HFFc6 (cell line): ENCODE measurements around the gene MARCHF11. TPM values are rescaled to one million over a fixed set of nuclear protein-coding genes. Genes with fewer than 3 reads are reported as not detected.

Experiments
- DNase-seq: peaks from one replicate; pipeline ENCODE4 v3.0.0-alpha.2; 2018
- H3K27ac Mint-ChIP-seq: 2 replicates; pipeline ENCODE4 v1.8.0; 2020; ENCODE audit warnings: mild to moderate bottlenecking, mixed read lengths
- H3K27me3 Mint-ChIP-seq: 2 replicates; pipeline ENCODE4 v1.8.0; 2021; ENCODE audit warnings: mild to moderate bottlenecking, moderate library complexity, mixed read lengths; ENCODE audit not compliant: insufficient read depth
- H3K36me3 Mint-ChIP-seq: 2 replicates; pipeline ENCODE4 v1.8.0; 2021; ENCODE audit warnings: low read depth, mixed read lengths
- H3K4me1 Mint-ChIP-seq: 2 replicates; pipeline ENCODE4 v1.8.0; 2020; ENCODE audit warnings: low read depth, mixed read lengths
- H3K4me3 Mint-ChIP-seq: 2 replicates; pipeline ENCODE4 v1.8.0; 2020; ENCODE audit warnings: mild to moderate bottlenecking, moderate library complexity, mixed read lengths
- H3K9me3 Mint-ChIP-seq: 2 replicates; pipeline ENCODE4 v1.8.0; 2020; ENCODE audit warnings: mild to moderate bottlenecking, mixed read lengths
- CTCF ChIP-seq: fragments of 200-600 bp; sonication (generic); IDR thresholded peaks from 2 replicates; pipeline ENCODE4 v1.5.0; 2021; ENCODE audit warnings: antibody characterized with exemption, mild to moderate bottlenecking
- total RNA-seq, 6 experiments: library from RNA; stranded (reverse); fragmentation: NEBNext Ultra II Directional; extraction: Animal tissue kit (Norgen Biotek cat#: 25700); gene quantifications; 2 replicates in 1 of 6; 3 replicates in 5 of 6; pipeline ENCODE4 v1.2.3, GENCODE V29; 2021

The MARCHF11 gene
- total RNA-seq, 6 experiments from 2014 or later, result not detected

GRCh38 chr5:16131878-16132277 is 47.7 kb downstream of the MARCHF11 start:
- H3K36me3 Mint-ChIP-seq, result no peaks in the 10 kb centered on the region
- H3K4me1 Mint-ChIP-seq, result no peaks in the 10 kb centered on the region
- no peak overlapping the region for H3K4me3 Mint-ChIP-seq
- DNase-seq, result no peak
- no peaks in the 10 kb centered on the region; the same call in 1 of the 2 replicates for H3K27me3 Mint-ChIP-seq
- no peak for TF ChIP-seq CTCF
- no peak overlapping the region for H3K27ac Mint-ChIP-seq
- peaks cover 4% of the 10 kb centered on the region; the same call in 1 of the 2 replicates for H3K9me3 Mint-ChIP-seq

- TF ChIP-seq CTCF, result no peak
- Mint-ChIP-seq H3K27ac (no peak overlapping the region), H3K4me3 (no peak overlapping the region), H3K9me3 (peaks cover 4% of the 10 kb centered on the region; the same call in 1 of the 2 replicates), H3K4me1 (no peaks in the 10 kb centered on the region), H3K36me3 (no peaks in the 10 kb centered on the region), H3K27me3 (no peaks in the 10 kb centered on the region; the same call in 1 of the 2 replicates)
- DNase-seq, result no peak
Observed at GRCh38 chr5:16128944-16129343, 50.6 kb downstream of the MARCHF11 start.

- Mint-ChIP-seq H3K27ac (no peak overlapping the region), H3K36me3 (no peaks in the 10 kb centered on the region), H3K27me3 (no peaks in the 10 kb centered on the region; the same call in 1 of the 2 replicates), H3K4me1 (no peaks in the 10 kb centered on the region), H3K4me3 (no peak overlapping the region), H3K9me3 (peaks cover under 1% of the 10 kb centered on the region; the same call in 1 of the 2 replicates)
- no peak for TF ChIP-seq CTCF
- DNase-seq, result no peak
Observed at GRCh38 chr5:16127865-16128544, 51.6 kb downstream of the MARCHF11 start.

- Mint-ChIP-seq H3K9me3 (peaks cover 3% of the 10 kb centered on the region; the same call in 1 of the 2 replicates), H3K36me3 (no peaks in the 10 kb centered on the region), H3K27ac (no peak overlapping the region), H3K4me3 (no peak overlapping the region), H3K27me3 (no peaks in the 10 kb centered on the region), H3K4me1 (no peaks in the 10 kb centered on the region)
- no peak for DNase-seq
- TF ChIP-seq CTCF, result no peak
Observed at GRCh38 chr5:16120579-16120978, 59.0 kb downstream of the MARCHF11 start.

GRCh38 chr5:16119790-16120189 is 59.8 kb downstream of the MARCHF11 start:
- no peaks in the 10 kb centered on the region for H3K36me3 Mint-ChIP-seq
- H3K4me1 Mint-ChIP-seq, result no peaks in the 10 kb centered on the region
- peaks cover 3% of the 10 kb centered on the region; the same call in 1 of the 2 replicates for H3K9me3 Mint-ChIP-seq
- H3K27ac Mint-ChIP-seq, result no peak overlapping the region
- no peaks in the 10 kb centered on the region for H3K27me3 Mint-ChIP-seq
- no peak overlapping the region for H3K4me3 Mint-ChIP-seq
- DNase-seq, result no peak
- TF ChIP-seq CTCF, result no peak
